HepG2 (cell line): Measurements from ENCODE around the gene BTBD1. TPM values are rescaled to one million over a fixed set of nuclear protein-coding genes. Genes with fewer than 3 reads are reported as not detected.

ENCODE experiments used
- ASH2L ChIP-seq: fragments of 300-600, 200-600 bp; sonication (generic); IDR thresholded peaks from 2 replicates; pipeline ENCODE4 v1.7.0; 2017; ENCODE audit warnings: low read depth, mild to moderate bottlenecking, moderate library complexity, mixed read lengths, low read length; ENCODE audit not compliant: insufficient read length
- CHD2 ChIP-seq: IDR thresholded peaks from 2 replicates; pipeline ENCODE4 v1.6.1; 2011; ENCODE audit warnings: low read depth, low read length, improper control_type of control experiment
- HNRNPLL ChIP-seq: fragments of 200-400 bp; formaldehyde crosslinking; IDR thresholded peaks from 2 replicates; pipeline ENCODE4 v1.6.1; 2017; ENCODE audit warnings: mild to moderate bottlenecking, low read depth, low read length; ENCODE audit not compliant: poor library complexity, severe bottlenecking
- KDM2A ChIP-seq: sonication (generic); formaldehyde crosslinking; IDR thresholded peaks from 2 replicates; pipeline ENCODE4 v1.4.0; 2020; ENCODE audit warnings: low read depth, missing genetic modification reagents, borderline replicate concordance
- NCOR1 ChIP-seq: fragments of 200-600 bp; sonication (generic); IDR thresholded peaks from 2 replicates; pipeline ENCODE4 v1.7.0; 2017; ENCODE audit warnings: antibody characterized with exemption, low read length, borderline replicate concordance
- SRSF9 ChIP-seq: fragments of 200-400 bp; formaldehyde crosslinking; IDR thresholded peaks from 2 replicates; pipeline ENCODE4 v1.6.1; 2018; ENCODE audit warnings: borderline replicate concordance, mild to moderate bottlenecking, low read depth, low read length; ENCODE audit not compliant: insufficient read depth, poor library complexity, severe bottlenecking
- TBL1XR1 ChIP-seq: fragments of 150-350 bp; IDR thresholded peaks from 2 replicates; pipeline ENCODE4 v1.6.1; 2014; ENCODE audit warnings: borderline replicate concordance, low read length; ENCODE audit not compliant: partially characterized antibody
- TEAD3 ChIP-seq: optimal IDR thresholded peaks from 2 replicates; pipeline ENCODE3; 2016; ENCODE audit warnings: borderline replicate concordance
- THYN1 ChIP-seq: sonication (generic); formaldehyde crosslinking; IDR thresholded peaks from 2 replicates; pipeline ENCODE4 v1.8.1; 2023; ENCODE audit warnings: low read depth, mild to moderate bottlenecking, moderate library complexity, missing genetic modification reagents, borderline replicate concordance
- ZNF260 ChIP-seq: sonication (generic); formaldehyde crosslinking; IDR thresholded peaks from 2 replicates; pipeline ENCODE4 v1.4.0; 2020; ENCODE audit warnings: missing genetic modification reagents, low read depth, mild to moderate bottlenecking, borderline replicate concordance
- ZNF546 ChIP-seq: sonication (generic); formaldehyde crosslinking; conservative IDR thresholded peaks from 2 replicates; pipeline ENCODE4 v1.8.1; 2023; ENCODE audit warnings: mild to moderate bottlenecking, missing genetic modification reagents
- ZNF549 ChIP-seq: sonication (generic); formaldehyde crosslinking; IDR thresholded peaks from 2 replicates; pipeline ENCODE4 v1.5.0; 2020; ENCODE audit warnings: missing genetic modification reagents
- ZNF891 ChIP-seq: sonication (generic); formaldehyde crosslinking; IDR thresholded peaks from 2 replicates; pipeline ENCODE4 v1.5.0; 2020; ENCODE audit warnings: mild to moderate bottlenecking, missing genetic modification reagents
- polyA plus RNA-seq, 8 experiments: library from polyadenylated mRNA; depleted of rRNA in 3 of 8; stranded (reverse) in 7 of 8; unstranded in 1 of 8; fragments of >200 nt; fragmentation: Illumina TruSeq in 4 of 8; extraction: Trizol in 4 of 8; gene quantifications; 2 replicates each; pipeline versions ENCODE4 v1.2.1 to v1.2.3, GENCODE V29; 2011 to 2016; ENCODE audit warnings: low read depth in 4 of 8, missing spikeins in 1 of 8, mixed read lengths in 1 of 8; ENCODE audit not compliant: insufficient read depth in 1 of 8
- total RNA-seq, 5 experiments: library from RNA; depleted of rRNA; stranded (reverse); fragments of >200 nt; fragmentation: Illumina TruSeq; extraction: Trizol; gene quantifications; 2 replicates each; pipeline ENCODE4 v1.2.3, GENCODE V29; 2016; ENCODE audit warnings: low read depth in 1 of 5
- TF ChIP-seq, protein P1 (sequence below): IDR thresholded peaks from 2 replicates; pipeline ENCODE4 v1.6.1; 2016; ENCODE audit warnings: mild to moderate bottlenecking
- TF ChIP-seq, protein P2 (sequence below), 2 experiments: sonication (generic) in 1 of 2; formaldehyde crosslinking in 1 of 2; IDR thresholded peaks; 2 replicates each; pipeline versions ENCODE4 v1.6.1 to v1.9.0; 2014 to 2022; ENCODE audit warnings: antibody characterized with exemption in 1 of 2, borderline replicate concordance in 1 of 2, inconsistent platforms in 1 of 2, low read depth in 1 of 2, missing genetic modification reagents in 1 of 2
- TF ChIP-seq, protein P3 (sequence below): IDR thresholded peaks from 2 replicates; pipeline ENCODE4 v1.6.1; 2012; ENCODE audit warnings: low read length, improper control_type of control experiment

Gene BTBD1
- total and polyA plus RNA-seq, 2 of the 13 experiments (the other 11 are each of a cell fraction or from before 2014, with no cell fraction given): 32.1 to 53.9 TPM

DNA sequence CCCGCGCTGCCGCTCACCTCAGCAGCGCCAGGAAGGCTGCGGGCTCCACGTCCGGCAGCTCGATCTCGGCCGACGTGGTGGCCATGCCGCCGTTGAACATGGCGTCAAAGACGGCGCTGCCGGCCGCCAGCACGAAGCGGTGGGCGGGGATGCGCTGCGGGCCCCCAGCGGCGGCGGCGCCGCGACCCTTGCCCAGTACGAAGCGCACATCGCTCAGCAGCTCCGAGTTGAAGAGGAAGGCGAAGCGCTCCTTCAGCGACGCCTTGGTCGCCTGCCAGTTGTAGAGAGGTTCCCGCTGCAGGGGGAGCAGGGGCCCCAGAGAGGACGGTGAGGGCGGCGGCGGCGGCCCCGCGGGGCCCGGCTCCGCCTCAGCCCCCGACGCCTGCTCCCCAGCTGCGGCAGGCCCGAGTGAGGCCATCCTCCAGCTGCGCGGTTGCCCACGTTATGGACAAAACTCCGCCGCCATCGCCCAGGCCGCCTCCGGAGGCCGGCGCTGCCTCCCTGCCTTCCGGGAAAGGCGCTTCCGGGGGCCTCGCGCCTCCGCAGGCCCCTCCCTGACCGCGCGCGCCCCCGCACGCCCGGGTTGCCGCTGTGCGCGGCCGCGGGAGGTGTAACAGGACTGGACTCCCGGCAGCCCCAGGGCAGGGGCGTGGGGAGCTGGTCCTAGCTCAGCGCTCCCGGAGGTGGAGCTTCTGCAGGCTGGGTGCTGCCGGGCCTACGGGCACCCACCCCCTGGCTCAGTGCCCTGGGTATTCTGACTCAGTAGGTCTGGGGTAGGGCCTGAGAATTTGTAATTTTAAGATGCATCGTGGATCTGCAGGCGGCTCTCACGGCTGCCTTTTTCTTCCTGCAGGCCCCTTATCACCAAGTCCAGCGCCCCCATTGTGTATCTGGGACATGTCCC is at the start of gene BTBD1 (continued):
- TF ChIP-seq ZNF549: no peak
- TF ChIP-seq THYN1: no peak
- peak; percentile 92 for TF ChIP-seq ASH2L
- peak; percentile 56; the same call in 1 of the 2 replicates for TF ChIP-seq KDM2A (CRISPR knock-in tag)
- TF ChIP-seq HNRNPLL: peak; percentile 82
- TF ChIP-seq ZNF260 (CRISPR knock-in tag): no peak
- TF ChIP-seq ZNF546 (CRISPR knock-in tag): peak; percentile 61; the same call in 1 of the 2 replicates
- TF ChIP-seq, protein P1, sequence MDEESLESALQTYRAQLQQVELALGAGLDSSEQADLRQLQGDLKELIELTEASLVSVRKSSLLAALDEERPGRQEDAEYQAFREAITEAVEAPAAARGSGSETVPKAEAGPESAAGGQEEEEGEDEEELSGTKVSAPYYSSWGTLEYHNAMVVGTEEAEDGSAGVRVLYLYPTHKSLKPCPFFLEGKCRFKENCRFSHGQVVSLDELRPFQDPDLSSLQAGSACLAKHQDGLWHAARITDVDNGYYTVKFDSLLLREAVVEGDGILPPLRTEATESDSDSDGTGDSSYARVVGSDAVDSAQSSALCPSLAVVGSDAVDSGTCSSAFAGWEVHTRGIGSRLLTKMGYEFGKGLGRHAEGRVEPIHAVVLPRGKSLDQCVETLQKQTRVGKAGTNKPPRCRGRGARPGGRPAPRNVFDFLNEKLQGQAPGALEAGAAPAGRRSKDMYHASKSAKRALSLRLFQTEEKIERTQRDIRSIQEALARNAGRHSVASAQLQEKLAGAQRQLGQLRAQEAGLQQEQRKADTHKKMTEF (CRISPR knock-in tag): peak; percentile 78; the same call in 1 of the 2 replicates
- TF ChIP-seq ZNF891 (CRISPR knock-in tag): no peak
- no peak for TF ChIP-seq NCOR1
- TF ChIP-seq, protein P2, sequence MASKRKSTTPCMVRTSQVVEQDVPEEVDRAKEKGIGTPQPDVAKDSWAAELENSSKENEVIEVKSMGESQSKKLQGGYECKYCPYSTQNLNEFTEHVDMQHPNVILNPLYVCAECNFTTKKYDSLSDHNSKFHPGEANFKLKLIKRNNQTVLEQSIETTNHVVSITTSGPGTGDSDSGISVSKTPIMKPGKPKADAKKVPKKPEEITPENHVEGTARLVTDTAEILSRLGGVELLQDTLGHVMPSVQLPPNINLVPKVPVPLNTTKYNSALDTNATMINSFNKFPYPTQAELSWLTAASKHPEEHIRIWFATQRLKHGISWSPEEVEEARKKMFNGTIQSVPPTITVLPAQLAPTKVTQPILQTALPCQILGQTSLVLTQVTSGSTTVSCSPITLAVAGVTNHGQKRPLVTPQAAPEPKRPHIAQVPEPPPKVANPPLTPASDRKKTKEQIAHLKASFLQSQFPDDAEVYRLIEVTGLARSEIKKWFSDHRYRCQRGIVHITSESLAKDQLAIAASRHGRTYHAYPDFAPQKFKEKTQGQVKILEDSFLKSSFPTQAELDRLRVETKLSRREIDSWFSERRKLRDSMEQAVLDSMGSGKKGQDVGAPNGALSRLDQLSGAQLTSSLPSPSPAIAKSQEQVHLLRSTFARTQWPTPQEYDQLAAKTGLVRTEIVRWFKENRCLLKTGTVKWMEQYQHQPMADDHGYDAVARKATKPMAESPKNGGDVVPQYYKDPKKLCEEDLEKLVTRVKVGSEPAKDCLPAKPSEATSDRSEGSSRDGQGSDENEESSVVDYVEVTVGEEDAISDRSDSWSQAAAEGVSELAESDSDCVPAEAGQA (IDR thresholded peaks at IDR 0.05; ENCODE audit: low read depth): no peak
- TF ChIP-seq, protein P2 (CRISPR knock-in tag; IDR thresholded peaks at IDR 0.05; ENCODE audit: borderline replicate concordance): no peak
- no peak for TF ChIP-seq CHD2
- no peak for TF ChIP-seq SRSF9
- peak; percentile 33 for TF ChIP-seq TEAD3 (CRISPR knock-in tag)
- TF ChIP-seq, protein P3, sequence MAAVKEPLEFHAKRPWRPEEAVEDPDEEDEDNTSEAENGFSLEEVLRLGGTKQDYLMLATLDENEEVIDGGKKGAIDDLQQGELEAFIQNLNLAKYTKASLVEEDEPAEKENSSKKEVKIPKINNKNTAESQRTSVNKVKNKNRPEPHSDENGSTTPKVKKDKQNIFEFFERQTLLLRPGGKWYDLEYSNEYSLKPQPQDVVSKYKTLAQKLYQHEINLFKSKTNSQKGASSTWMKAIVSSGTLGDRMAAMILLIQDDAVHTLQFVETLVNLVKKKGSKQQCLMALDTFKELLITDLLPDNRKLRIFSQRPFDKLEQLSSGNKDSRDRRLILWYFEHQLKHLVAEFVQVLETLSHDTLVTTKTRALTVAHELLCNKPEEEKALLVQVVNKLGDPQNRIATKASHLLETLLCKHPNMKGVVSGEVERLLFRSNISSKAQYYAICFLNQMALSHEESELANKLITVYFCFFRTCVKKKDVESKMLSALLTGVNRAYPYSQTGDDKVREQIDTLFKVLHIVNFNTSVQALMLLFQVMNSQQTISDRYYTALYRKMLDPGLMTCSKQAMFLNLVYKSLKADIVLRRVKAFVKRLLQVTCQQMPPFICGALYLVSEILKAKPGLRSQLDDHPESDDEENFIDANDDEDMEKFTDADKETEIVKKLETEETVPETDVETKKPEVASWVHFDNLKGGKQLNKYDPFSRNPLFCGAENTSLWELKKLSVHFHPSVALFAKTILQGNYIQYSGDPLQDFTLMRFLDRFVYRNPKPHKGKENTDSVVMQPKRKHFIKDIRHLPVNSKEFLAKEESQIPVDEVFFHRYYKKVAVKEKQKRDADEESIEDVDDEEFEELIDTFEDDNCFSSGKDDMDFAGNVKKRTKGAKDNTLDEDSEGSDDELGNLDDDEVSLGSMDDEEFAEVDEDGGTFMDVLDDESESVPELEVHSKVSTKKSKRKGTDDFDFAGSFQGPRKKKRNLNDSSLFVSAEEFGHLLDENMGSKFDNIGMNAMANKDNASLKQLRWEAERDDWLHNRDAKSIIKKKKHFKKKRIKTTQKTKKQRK: no peak
- TF ChIP-seq TBL1XR1: peak; percentile 24
